H9 (cell line): ENCODE data around the gene SLC6A3. TPM values are rescaled to one million over a fixed set of nuclear protein-coding genes. Genes with fewer than 3 reads are reported as not detected.

Source experiments
- DNase-seq: peaks from one replicate; pipeline ENCODE4 v3.0.0-alpha.2; 2017
- H2AFZ ChIP-seq: one replicate; pipeline ENCODE4 v1.6.1; 2013; ENCODE audit warnings: mild to moderate bottlenecking, low read length, control low read depth, moderate library complexity
- H2AK5ac ChIP-seq: 2 replicates; pipeline ENCODE4 v1.6.1; 2013; ENCODE audit warnings: low read length, control low read depth, mixed read lengths; ENCODE audit not compliant: insufficient read length
- H2BK120ac ChIP-seq: one replicate; pipeline ENCODE4 v1.6.1; 2013; ENCODE audit warnings: low read depth, mild to moderate bottlenecking, low read length, control low read depth, inconsistent platforms; ENCODE audit not compliant: poor library complexity, severe bottlenecking
- H2BK12ac ChIP-seq: 2 replicates; pipeline ENCODE4 v1.6.1; 2013; ENCODE audit warnings: low read length, control low read depth, mixed read lengths, low read depth; ENCODE audit not compliant: insufficient read length
- H2BK15ac ChIP-seq: 2 replicates; pipeline ENCODE4 v1.6.1; 2013; ENCODE audit warnings: low read depth, low read length, control low read depth
- H2BK20ac ChIP-seq: one replicate; pipeline ENCODE4 v1.6.1; 2013; ENCODE audit warnings: low read depth, mild to moderate bottlenecking, low read length, control low read depth, inconsistent platforms; ENCODE audit not compliant: poor library complexity, severe bottlenecking
- H2BK5ac ChIP-seq: 2 replicates; pipeline ENCODE4 v1.6.1; 2013; ENCODE audit warnings: low read length, control low read depth, mixed read lengths; ENCODE audit not compliant: insufficient read length
- H3K14ac ChIP-seq: 2 replicates; pipeline ENCODE4 v1.6.1; 2013; ENCODE audit warnings: low read length, control low read depth; ENCODE audit not compliant: insufficient read depth
- H3K18ac ChIP-seq: 2 replicates; pipeline ENCODE4 v1.6.1; 2013; ENCODE audit warnings: low read depth, mild to moderate bottlenecking, mixed read lengths, low read length, control low read depth; ENCODE audit not compliant: insufficient read length
- H3K23ac ChIP-seq: 2 replicates; pipeline ENCODE4 v1.6.1; 2013; ENCODE audit warnings: low read length, control low read depth, mixed read lengths, low read depth; ENCODE audit not compliant: insufficient read length
- H3K23me2 ChIP-seq: 2 replicates; pipeline ENCODE4 v1.6.1; 2013; ENCODE audit warnings: low read depth, mild to moderate bottlenecking, mixed read lengths, low read length, control low read depth; ENCODE audit not compliant: insufficient read length, poor library complexity, severe bottlenecking
- H3K27ac ChIP-seq: 2 replicates; pipeline ENCODE4 v1.5.1; 2013; ENCODE audit warnings: low read length, control low read depth, mixed read lengths, low read depth; ENCODE audit not compliant: insufficient read length
- H3K27me3 ChIP-seq: 2 replicates; pipeline ENCODE4 v1.6.1; 2013; ENCODE audit warnings: low read length, control low read depth, inconsistent platforms; ENCODE audit not compliant: insufficient read depth
- H3K4ac ChIP-seq: 2 replicates; pipeline ENCODE4 v1.6.1; 2013; ENCODE audit warnings: low read depth, mild to moderate bottlenecking, control low read depth, inconsistent platforms, low read length, moderate library complexity
- H3K4me1 ChIP-seq: 2 replicates; pipeline ENCODE4 v1.6.1; 2013; ENCODE audit warnings: low read length, control low read depth, inconsistent platforms; ENCODE audit not compliant: insufficient read depth
- H3K4me2 ChIP-seq: 2 replicates; pipeline ENCODE4 v1.6.1; 2013; ENCODE audit warnings: low read length, control low read depth, mixed read lengths; ENCODE audit not compliant: insufficient read length, insufficient read depth
- H3K56ac ChIP-seq: 2 replicates; pipeline ENCODE4 v1.6.1; 2013; ENCODE audit warnings: low read depth, mild to moderate bottlenecking, mixed read lengths, low read length, control low read depth; ENCODE audit not compliant: insufficient read length
- H3K79me1 ChIP-seq: 2 replicates; pipeline ENCODE4 v1.6.1; 2013; ENCODE audit warnings: low read depth, mild to moderate bottlenecking, moderate library complexity, low read length, control low read depth, inconsistent platforms; ENCODE audit not compliant: insufficient read depth, poor library complexity, severe bottlenecking
- H3K79me2 ChIP-seq: 2 replicates; pipeline ENCODE4 v1.6.1; 2013; ENCODE audit warnings: low read length, control low read depth, inconsistent platforms; ENCODE audit not compliant: insufficient read depth
- H3K9ac ChIP-seq: 2 replicates; pipeline ENCODE4 v1.6.1; 2013; ENCODE audit warnings: low read length, control low read depth, mixed read lengths; ENCODE audit not compliant: insufficient read length; ENCODE audit errors: extremely low read depth
- H3K9me3 ChIP-seq: one replicate; pipeline ENCODE4 v1.6.1; 2013; ENCODE audit warnings: low read depth, low read length, inconsistent platforms; ENCODE audit not compliant: control insufficient read depth
- H3T11ph ChIP-seq: one replicate; pipeline ENCODE4 v1.6.1; 2013; ENCODE audit warnings: mild to moderate bottlenecking, low read length, control low read depth, inconsistent platforms
- H4K20me1 ChIP-seq: one replicate; pipeline ENCODE4 v1.6.1; 2013; ENCODE audit not compliant: control insufficient read depth, insufficient read length, insufficient read depth
- H4K5ac ChIP-seq: 2 replicates; pipeline ENCODE4 v1.6.1; 2013; ENCODE audit warnings: low read depth, mild to moderate bottlenecking, mixed read lengths, low read length, control low read depth; ENCODE audit not compliant: insufficient read length
- H4K8ac ChIP-seq: replicated peaks from 2 replicates; pipeline ENCODE4 v1.6.1; 2013; ENCODE audit warnings: low read length, control low read depth, mixed read lengths, low read depth; ENCODE audit not compliant: insufficient read length
- H4K91ac ChIP-seq: 2 replicates; pipeline ENCODE4 v1.6.1; 2013; ENCODE audit warnings: low read depth, mild to moderate bottlenecking, moderate library complexity, mixed read lengths, low read length, control low read depth; ENCODE audit not compliant: insufficient read length
- H3K27ac Mint-ChIP-seq, 3 experiments: 2 replicates in 2 of 3; 3 replicates in 1 of 3; pipeline ENCODE4 v1.8.0; 2020 to 2021; ENCODE audit warnings: mixed read lengths in 3 of 3, mild to moderate bottlenecking in 1 of 3, moderate library complexity in 1 of 3
- H3K27me3 Mint-ChIP-seq: 2 replicates; pipeline ENCODE4 v1.8.0; 2021; ENCODE audit warnings: low read depth, mild to moderate bottlenecking, moderate library complexity, mixed read lengths
- H3K36me3 Mint-ChIP-seq, 3 experiments: 2 replicates in 2 of 3; 3 replicates in 1 of 3; pipeline ENCODE4 v1.8.0; 2020 to 2021; ENCODE audit warnings: low read depth in 3 of 3, mixed read lengths in 3 of 3; ENCODE audit not compliant: insufficient read depth in 1 of 3
- H3K4me1 Mint-ChIP-seq, 2 experiments: 2 replicates each; pipeline ENCODE4 v1.8.0; 2020; ENCODE audit warnings: mixed read lengths in 2 of 2
- H3K4me3 Mint-ChIP-seq, 2 experiments: 2 replicates in 1 of 2; 3 replicates in 1 of 2; pipeline ENCODE4 v1.8.0; 2020 to 2021; ENCODE audit warnings: mild to moderate bottlenecking in 2 of 2, mixed read lengths in 2 of 2, moderate library complexity in 1 of 2
- H3K9me3 Mint-ChIP-seq, 2 experiments: 2 replicates in 1 of 2; 3 replicates in 1 of 2; pipeline ENCODE4 v1.8.0; 2020; ENCODE audit warnings: mild to moderate bottlenecking in 2 of 2, mixed read lengths in 2 of 2, moderate library complexity in 1 of 2
- WGBS: extraction: QIAGEN DNeasy Blood & Tissue Kit; methylation state at CpG from one replicate; pipeline ENCODE4 v1.1.7; 2013; ENCODE audit warnings: missing lambda C conversion rate, low lambda C conversion rate, mixed read lengths; ENCODE audit not compliant: insufficient read length; ENCODE audit errors: extremely low coverage; 5-methylcytosine and 5-hydroxymethylcytosine counted together
- total RNA-seq: library from RNA; stranded (reverse); gene quantifications from 2 replicates; pipeline ENCODE4 v1.2.1, GENCODE V29; 2021
- TF ChIP-seq, protein P1 (sequence below): fragments of 200-600 bp; sonication (generic); conservative IDR thresholded peaks from 3 replicates; pipeline ENCODE4 v1.8.0; 2021; ENCODE audit warnings: antibody characterized with exemption, mild to moderate bottlenecking

Gene SLC6A3
- total RNA-seq, 1 experiment from 2014 or later, result 0.61 TPM

DNA sequence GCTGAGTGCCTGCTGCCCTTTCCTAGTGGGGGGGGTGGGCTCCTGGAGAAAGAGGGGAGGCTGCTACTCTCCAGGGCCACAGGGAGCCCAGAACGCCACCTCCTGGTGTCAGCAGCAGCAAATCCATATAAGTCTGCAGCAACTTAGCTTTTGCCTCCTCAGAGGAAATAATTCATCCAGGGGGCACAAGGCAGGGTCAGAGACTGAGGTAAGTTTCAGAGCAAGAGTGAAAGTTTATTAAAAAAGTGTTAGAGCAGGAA, 96.3 kb downstream of the SLC6A3 start:
- no peak for DNase-seq
- no peaks in the 10 kb centered on the region for H3K9me3 ChIP-seq
- H3K4me1 ChIP-seq, result no peaks in the 10 kb centered on the region
- H3K79me1 ChIP-seq, result peaks cover 3% of the 10 kb centered on the region
- peaks cover 17 to 23% of the 10 kb centered on the region in 2 experiments for H3K4me1 Mint-ChIP-seq
- H3K14ac ChIP-seq, result no peak overlapping the region
- TF ChIP-seq, protein P1, sequence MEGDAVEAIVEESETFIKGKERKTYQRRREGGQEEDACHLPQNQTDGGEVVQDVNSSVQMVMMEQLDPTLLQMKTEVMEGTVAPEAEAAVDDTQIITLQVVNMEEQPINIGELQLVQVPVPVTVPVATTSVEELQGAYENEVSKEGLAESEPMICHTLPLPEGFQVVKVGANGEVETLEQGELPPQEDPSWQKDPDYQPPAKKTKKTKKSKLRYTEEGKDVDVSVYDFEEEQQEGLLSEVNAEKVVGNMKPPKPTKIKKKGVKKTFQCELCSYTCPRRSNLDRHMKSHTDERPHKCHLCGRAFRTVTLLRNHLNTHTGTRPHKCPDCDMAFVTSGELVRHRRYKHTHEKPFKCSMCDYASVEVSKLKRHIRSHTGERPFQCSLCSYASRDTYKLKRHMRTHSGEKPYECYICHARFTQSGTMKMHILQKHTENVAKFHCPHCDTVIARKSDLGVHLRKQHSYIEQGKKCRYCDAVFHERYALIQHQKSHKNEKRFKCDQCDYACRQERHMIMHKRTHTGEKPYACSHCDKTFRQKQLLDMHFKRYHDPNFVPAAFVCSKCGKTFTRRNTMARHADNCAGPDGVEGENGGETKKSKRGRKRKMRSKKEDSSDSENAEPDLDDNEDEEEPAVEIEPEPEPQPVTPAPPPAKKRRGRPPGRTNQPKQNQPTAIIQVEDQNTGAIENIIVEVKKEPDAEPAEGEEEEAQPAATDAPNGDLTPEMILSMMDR, result no peak
- H3K56ac ChIP-seq, result no peak overlapping the region
- H2AFZ ChIP-seq, result no peak overlapping the region
- H2BK15ac ChIP-seq, result no peak overlapping the region
- peaks cover 3% of the 10 kb centered on the region; the same call in 1 of the 2 replicates for H3K27me3 Mint-ChIP-seq
- no peak overlapping the region for H4K91ac ChIP-seq
- H2BK5ac ChIP-seq, result no peak overlapping the region
- no peak overlapping the region for H2AK5ac ChIP-seq
- H4K8ac ChIP-seq, result no peak overlapping the region
- H2BK120ac ChIP-seq, result no peak overlapping the region
- H3K18ac ChIP-seq, result no peak overlapping the region
- no peak overlapping the region for H4K5ac ChIP-seq
- H3K4me3 Mint-ChIP-seq, result no peak overlapping the region
- H3K23ac ChIP-seq, result no peak overlapping the region
- no peaks in the 10 kb centered on the region for H4K20me1 ChIP-seq
- H2BK20ac ChIP-seq, result no peak overlapping the region
- peaks cover 10% of the 10 kb centered on the region for H3K23me2 ChIP-seq
- H3K9ac ChIP-seq, result no peak overlapping the region
- no peak overlapping the region for H3K4me2 ChIP-seq
- H3K79me2 ChIP-seq, result peaks cover 3% of the 10 kb centered on the region; the same call in 1 of the 2 replicates
- no peak overlapping the region for H3T11ph ChIP-seq
- WGBS, result no CpG with 5 or more reads among the region's 1 CpG
- no peak overlapping the region for H3K4ac ChIP-seq
- no peaks in the 10 kb centered on the region for H3K27me3 ChIP-seq
- no peak overlapping the region for H3K27ac Mint-ChIP-seq
- H3K9me3 Mint-ChIP-seq, result no peaks in the 10 kb centered on the region
- H3K27ac ChIP-seq, result no peak overlapping the region
- peaks cover under 1 to 4% (median 3%) of the 10 kb centered on the region in 3 experiments; a peak in 6 of 7 replicates for H3K36me3 Mint-ChIP-seq
- H2BK12ac ChIP-seq, result no peak overlapping the region
